AG04450 (cell line): ENCODE data around the gene ARHGEF37. TPM values are rescaled to one million over a fixed set of nuclear protein-coding genes. Genes with fewer than 3 reads are reported as not detected.

Experiments
- CTCF ChIA-PET: fragments of 300-600, 350-600 bp; formaldehyde crosslinking; extraction: SDS; loops from one replicate; lab custom pipeline; 2022; ENCODE audit warnings: antibody characterized with exemption, inconsistent platforms; lab: Charles Lee
- POLR2A ChIA-PET: fragments of 350-600 bp; formaldehyde crosslinking; extraction: SDS; loops from one replicate; lab custom pipeline; 2021; ENCODE audit warnings: antibody characterized with exemption, inconsistent platforms; lab: Yijun Ruan, JAX
- DNase-seq: peaks from one replicate; pipeline ENCODE4 v3.0.0-alpha.2; 2011; ENCODE audit warnings: low read depth, low spot score
- H3K27ac ChIP-seq: one replicate; pipeline ENCODE4 v1.5.1; 2012; ENCODE audit warnings: low read depth, low read length, control low read depth
- H3K27me3 ChIP-seq: one replicate; pipeline ENCODE4 v1.6.0; 2012; ENCODE audit warnings: low read length; ENCODE audit not compliant: control insufficient read depth, insufficient read depth
- H3K4me3 ChIP-seq: 2 replicates; pipeline ENCODE4 v1.5.1; 2011; ENCODE audit warnings: mild to moderate bottlenecking, low read depth, low read length, control low read depth
- H3K9me3 ChIP-seq: 2 replicates; pipeline ENCODE4 v1.5.1; 2012; ENCODE audit warnings: low read length; ENCODE audit not compliant: control insufficient read depth, insufficient read depth
- CTCF ChIP-seq: IDR thresholded peaks from 2 replicates; pipeline ENCODE4 v1.5.1; 2011; ENCODE audit warnings: low read depth, low read length, control low read depth, inconsistent platforms
- polyA plus RNA-seq: library from polyadenylated mRNA; depleted of rRNA; stranded (reverse); fragments of >200 nt; gene quantifications from 2 replicates; pipeline ENCODE4 v1.2.3, GENCODE V29; 2011

Gene ARHGEF37
- polyA plus RNA-seq, 1 experiment = 0.74 TPM

GRCh38 chr5:149603210-149603609, 21.9 kb downstream of the ARHGEF37 start:
- Histone ChIP-seq H3K4me3 (no peak overlapping the region), H3K27me3 (peaks cover 2% of the 10 kb centered on the region), H3K27ac (no peak overlapping the region), H3K9me3 (no peaks in the 10 kb centered on the region)
- POLR2A ChIA-PET = no interaction called here
- no peak for DNase-seq
- no peak for TF ChIP-seq CTCF
- CTCF ChIA-PET = no interaction called here

GRCh38 chr5:149603920-149604319, 22.6 kb downstream of the ARHGEF37 start:
- no peak for TF ChIP-seq CTCF
- H3K27me3 ChIP-seq = peaks cover 2% of the 10 kb centered on the region
- DNase-seq = no peak
- H3K9me3 ChIP-seq = no peaks in the 10 kb centered on the region
- ChIA-PET CTCF (interaction anchor here (0.9 kb wide), 1 partner anchor 15 kb away, joined by 3 read pairs; no protein-coding TSS in a partner anchor), POLR2A (no interaction called here)
- no peak overlapping the region for H3K4me3 ChIP-seq
- H3K27ac ChIP-seq = no peak overlapping the region

- no peak overlapping the region for H3K4me3 ChIP-seq
- peaks cover 2% of the 10 kb centered on the region for H3K27me3 ChIP-seq
- no peak for TF ChIP-seq CTCF
- DNase-seq = no peak
- ChIA-PET CTCF (interaction anchor here (0.9 kb wide), 1 partner anchor 15 kb away, joined by 3 read pairs; no protein-coding TSS in a partner anchor), POLR2A (interaction anchor here (0.7 kb wide), 1 partner anchor 356 kb away, joined by 13 read pairs; the partner anchor contains the start of gene SLC26A2)
- H3K27ac ChIP-seq = no peak overlapping the region
- H3K9me3 ChIP-seq = peaks cover under 1% of the 10 kb centered on the region; the same call in 1 of the 2 replicates
Measured at GRCh38 chr5:149604321-149604720, 23.0 kb downstream of the ARHGEF37 start.

- CTCF ChIA-PET = interaction anchor here (0.8 to 1.8 kb wide), 5 partner anchors 13 to 41 kb away, joined by 3 to 11 read pairs (median 3); partner anchors contain the start of gene ARHGEF37
Measured at GRCh38 chr5:149605354-149605997, 24.2 kb downstream of the ARHGEF37 start.

More at GRCh38 chr5:149605354-149605997, 24.2 kb downstream of the ARHGEF37 start:
- DNase-seq = no peak
- TF ChIP-seq CTCF = no peak
- H3K4me3 ChIP-seq = no peak overlapping the region
- POLR2A ChIA-PET = no interaction called here
- peaks cover 2% of the 10 kb centered on the region for H3K27me3 ChIP-seq
- H3K9me3 ChIP-seq = peaks cover 4% of the 10 kb centered on the region; the same call in 1 of the 2 replicates
- H3K27ac ChIP-seq = no peak overlapping the region
